Peyer's patch (tissue), 4 donors: ENCODE results near the gene HEPHL1.

Experiments
- POLR2A ChIP-seq, 2 donors: fragments of 450-650 bp; IDR thresholded peaks; one replicate each; pipeline ENCODE4 v1.5.1; 2017; ENCODE audit warnings: antibody characterized with exemption in 2 of 2, mild to moderate bottlenecking in 2 of 2, moderate library complexity in 2 of 2
- TF ChIP-seq, protein P1 (sequence below), 6 experiments: fragments of 450-650 bp in 4 of 6; fragments of 200-600 bp in 2 of 6; sonication (generic) in 1 of 6; IDR thresholded peaks; one replicate each; pipeline ENCODE4 v1.5.1; 2017 to 2019; ENCODE audit warnings: antibody characterized with exemption in 6 of 6, mild to moderate bottlenecking in 3 of 6, moderate library complexity in 1 of 6

DNA sequence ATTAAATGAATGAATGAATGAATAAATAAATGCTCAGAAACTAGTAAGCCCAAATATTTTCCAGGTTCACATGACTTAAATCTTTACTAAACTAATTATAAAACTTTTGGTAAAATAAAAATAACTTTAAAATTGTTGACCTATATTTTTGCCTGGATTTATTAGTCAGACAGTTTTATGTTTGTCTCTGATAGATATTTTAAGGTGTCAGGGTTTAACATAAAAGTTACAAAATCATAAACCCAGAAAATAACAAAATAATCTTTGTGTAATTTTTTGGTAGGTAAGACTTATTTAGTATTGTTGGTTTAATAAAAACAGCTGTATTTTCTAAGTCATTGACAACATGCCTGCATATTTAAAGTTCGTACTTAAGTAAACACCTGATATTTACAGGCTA lies 27.4 kb upstream of the HEPHL1 start:
- TF ChIP-seq, protein P1, sequence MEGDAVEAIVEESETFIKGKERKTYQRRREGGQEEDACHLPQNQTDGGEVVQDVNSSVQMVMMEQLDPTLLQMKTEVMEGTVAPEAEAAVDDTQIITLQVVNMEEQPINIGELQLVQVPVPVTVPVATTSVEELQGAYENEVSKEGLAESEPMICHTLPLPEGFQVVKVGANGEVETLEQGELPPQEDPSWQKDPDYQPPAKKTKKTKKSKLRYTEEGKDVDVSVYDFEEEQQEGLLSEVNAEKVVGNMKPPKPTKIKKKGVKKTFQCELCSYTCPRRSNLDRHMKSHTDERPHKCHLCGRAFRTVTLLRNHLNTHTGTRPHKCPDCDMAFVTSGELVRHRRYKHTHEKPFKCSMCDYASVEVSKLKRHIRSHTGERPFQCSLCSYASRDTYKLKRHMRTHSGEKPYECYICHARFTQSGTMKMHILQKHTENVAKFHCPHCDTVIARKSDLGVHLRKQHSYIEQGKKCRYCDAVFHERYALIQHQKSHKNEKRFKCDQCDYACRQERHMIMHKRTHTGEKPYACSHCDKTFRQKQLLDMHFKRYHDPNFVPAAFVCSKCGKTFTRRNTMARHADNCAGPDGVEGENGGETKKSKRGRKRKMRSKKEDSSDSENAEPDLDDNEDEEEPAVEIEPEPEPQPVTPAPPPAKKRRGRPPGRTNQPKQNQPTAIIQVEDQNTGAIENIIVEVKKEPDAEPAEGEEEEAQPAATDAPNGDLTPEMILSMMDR (IDR thresholded peaks at IDR 0.05), result no peak
- TF ChIP-seq POLR2A (IDR thresholded peaks at IDR 0.05), result no peak
